Ramos (cell line): ENCODE data around the gene ACKR3.

Experiments
- in situ Hi-C: fragments of 300-500 bp; cut with MboI; formaldehyde crosslinking; loops from one replicate; pipeline ENCODE4 v1.14.3; 2022; ENCODE audit warnings: low sequenced_read_pairs; ENCODE audit not compliant: unreplicated experiment

The ACKR3 gene

DNA sequence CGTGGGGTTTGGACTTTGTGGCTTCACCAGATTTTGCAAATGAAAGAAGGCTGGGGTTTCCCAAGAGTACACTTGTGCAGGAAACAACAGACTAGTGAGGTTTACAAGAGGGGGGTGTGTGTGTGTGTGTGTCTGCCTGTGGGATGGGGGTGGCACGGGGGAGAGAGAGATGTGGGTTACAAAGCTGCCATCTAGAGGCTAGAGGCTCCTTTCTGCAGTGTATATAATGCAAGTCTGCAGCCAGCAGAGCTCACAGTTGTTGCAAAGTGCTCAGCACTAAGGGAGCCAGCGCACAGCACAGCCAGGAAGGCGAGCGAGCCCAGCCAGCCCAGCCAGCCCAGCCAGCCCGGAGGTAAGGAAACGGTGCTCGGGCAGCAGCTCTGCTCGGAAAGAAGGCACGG lies at the start of gene ACKR3:
Gene ACKR3 (plus strand): TSS at position 253 of the 401 bp plus-strand sequence. CDS start 10,641 bp downstream, outside the sequence.
- in situ Hi-C loops, result no loop called here

DNA sequence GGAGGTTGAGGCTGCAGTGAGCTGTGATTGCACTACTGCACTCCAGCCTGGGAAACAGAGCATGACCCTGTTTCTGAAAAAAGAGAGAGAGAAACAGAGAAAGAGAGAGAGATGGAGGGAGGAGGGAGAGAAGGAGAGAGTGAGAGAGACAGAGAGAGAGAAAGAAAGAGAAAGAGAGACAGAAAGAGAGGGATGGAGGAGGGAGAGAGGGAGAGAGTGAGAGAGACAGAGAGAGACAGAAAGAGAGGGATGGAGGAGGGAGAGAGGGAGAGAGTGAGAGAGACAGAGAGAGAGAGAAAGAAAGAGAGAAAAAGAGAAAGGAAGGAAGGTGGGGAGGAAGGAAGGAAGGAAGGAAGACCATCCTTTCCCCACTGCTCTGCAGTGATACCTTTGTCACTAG lies 48.1 kb upstream of the ACKR3 start:
- in situ Hi-C loops, result no loop called here

GRCh38 chr2:236523249-236523648 lies 46.4 kb upstream of the ACKR3 start:
- in situ Hi-C loops, result no loop called here

DNA sequence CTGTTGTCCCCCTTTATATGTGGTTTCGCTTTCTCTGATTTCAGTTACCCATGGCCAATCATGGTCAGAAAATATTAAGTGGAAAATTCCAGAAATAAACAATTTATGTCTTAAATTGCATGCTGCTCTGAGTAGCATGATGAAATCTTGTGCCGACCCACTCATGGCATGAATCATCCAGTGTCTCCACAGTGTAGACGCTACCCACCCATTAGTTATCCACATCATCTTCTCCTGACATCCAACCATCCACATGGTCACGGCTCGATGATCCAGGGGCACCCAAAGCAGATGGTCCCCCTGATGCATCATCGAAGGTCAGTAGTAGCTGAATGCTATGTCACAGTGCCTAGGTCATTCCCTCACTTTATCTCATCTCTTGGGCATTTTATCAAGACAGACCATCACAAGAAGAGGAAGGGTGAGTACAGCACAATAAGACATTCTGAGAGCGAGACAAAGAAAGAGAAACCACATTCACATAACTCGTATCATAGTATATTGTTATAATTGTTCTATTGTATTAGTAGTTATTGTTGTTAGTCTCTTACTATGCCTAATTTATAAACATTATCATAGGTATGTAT lies 44.1 kb upstream of the ACKR3 start:
- in situ Hi-C loops, result no loop called here

- in situ Hi-C loops, result no loop called here
These were observed 43.0 kb upstream of the ACKR3 start for GRCh38 chr2:236526455-236527158.

GRCh38 chr2:236527159-236527630 lies 42.4 kb upstream of the ACKR3 start:
- in situ Hi-C loops, result no loop called here

- in situ Hi-C loops, result no loop called here
These were observed 40.0 kb upstream of the ACKR3 start for GRCh38 chr2:236529606-236530005.

- in situ Hi-C loops, result no loop called here
These were observed 39.1 kb upstream of the ACKR3 start for GRCh38 chr2:236530512-236530911.

DNA sequence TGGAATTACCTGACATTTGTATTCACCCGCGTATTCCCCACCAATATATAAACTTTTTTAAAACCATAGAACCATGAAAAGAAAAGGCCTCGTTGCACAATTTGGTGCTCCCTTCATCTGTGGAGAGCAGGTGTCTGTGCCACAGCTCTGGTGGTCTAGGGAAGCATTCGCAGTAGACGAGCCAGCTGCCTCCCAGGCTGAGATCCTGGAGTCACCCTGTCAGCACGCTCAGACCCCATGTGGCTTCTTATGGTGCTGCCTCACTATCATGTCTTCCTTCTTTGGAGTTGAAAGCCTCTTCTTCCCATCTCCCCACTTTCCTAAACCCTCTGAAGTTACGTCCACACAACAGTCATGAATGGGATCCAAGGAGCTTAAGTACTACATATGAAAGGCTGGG lies 38.4 kb upstream of the ACKR3 start:
- in situ Hi-C loops, result no loop called here

GRCh38 chr2:236531996-236532395 lies 37.6 kb upstream of the ACKR3 start:
- in situ Hi-C loops, result no loop called here

DNA sequence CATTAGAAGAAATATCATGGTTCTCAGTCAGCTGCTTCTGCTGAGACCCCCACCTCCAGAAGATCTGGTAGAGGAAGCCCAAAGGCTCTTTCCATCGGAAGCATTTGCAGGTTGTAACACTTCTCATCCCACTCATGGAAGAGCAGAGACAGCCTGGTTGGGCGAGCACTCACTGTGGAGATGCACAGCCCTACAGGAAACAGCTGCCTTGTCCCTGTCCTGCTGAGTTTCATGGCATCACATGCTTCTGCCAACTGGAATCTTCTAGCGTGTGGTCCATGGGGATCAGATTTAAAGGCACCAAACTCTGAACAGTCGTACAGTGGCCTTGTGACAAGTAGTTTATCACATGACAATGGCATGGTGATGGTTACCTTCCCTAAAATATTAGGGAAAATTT lies 36.3 kb upstream of the ACKR3 start:
- in situ Hi-C loops, result no loop called here

DNA sequence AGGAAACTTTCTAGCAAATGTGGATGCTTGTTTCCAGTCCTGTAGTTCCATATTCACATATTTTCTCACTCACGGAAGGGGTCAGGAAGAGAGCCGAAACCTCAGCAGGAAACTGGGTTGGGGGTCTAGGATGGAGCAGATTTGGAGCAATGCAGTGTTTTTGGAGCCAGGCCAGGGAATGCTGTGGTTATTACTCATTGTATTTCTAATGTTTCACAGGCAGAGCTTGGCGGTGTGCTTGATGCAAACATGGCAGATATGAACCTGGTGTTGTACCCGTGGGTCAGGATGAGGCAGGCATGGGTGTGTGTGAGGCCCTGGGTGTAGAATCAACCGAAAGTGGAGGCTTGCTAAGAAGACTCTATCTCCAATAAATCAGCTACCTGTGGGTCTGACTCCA lies 34.6 kb upstream of the ACKR3 start:
- in situ Hi-C loops, result no loop called here

GRCh38 chr2:236536727-236537398 lies 32.8 kb upstream of the ACKR3 start:
- in situ Hi-C loops, result no loop called here

DNA sequence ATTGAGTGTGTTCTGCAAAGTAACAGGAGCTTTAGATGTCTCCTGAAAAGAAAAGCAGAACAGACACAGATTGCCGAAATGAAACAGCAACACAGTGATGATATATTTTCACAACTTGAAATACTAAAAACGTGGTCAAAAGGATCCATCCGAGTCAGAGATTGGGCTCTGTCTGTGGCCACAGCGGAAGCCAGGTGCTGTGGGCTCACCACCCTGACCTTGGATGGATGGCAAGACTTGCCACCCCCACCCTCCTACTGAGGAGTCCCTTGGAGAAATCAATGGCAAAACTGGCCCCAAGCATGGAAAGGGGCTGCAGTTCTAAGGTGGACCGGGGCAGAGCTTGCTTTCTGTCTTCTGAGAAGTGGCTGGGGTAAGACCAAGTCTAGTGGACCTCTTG lies 31.4 kb upstream of the ACKR3 start:
- in situ Hi-C loops, result no loop called here

- in situ Hi-C loops, result no loop called here
These were observed 28.5 kb upstream of the ACKR3 start for GRCh38 chr2:236541008-236541562.

DNA sequence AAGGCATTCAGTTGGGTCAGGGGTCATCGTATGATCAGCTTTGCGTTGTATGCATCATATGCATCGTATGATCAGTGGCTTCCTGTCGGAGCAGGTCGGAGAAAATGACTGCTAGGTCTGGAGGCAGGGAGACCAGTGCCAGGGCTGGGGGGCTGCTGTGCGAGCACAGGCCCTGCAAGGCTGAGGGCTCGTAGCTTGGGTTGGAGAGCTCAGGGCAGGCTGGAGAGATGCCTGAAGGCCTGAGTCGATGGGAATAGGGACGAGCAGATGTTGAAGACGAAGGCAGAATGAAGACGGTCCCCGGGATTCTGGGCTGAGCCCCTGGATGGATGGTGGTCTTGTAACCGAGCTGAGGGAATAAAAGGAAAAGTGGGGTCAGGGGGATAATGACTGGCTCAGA lies 25.3 kb upstream of the ACKR3 start:
- in situ Hi-C loops, result no loop called here

DNA sequence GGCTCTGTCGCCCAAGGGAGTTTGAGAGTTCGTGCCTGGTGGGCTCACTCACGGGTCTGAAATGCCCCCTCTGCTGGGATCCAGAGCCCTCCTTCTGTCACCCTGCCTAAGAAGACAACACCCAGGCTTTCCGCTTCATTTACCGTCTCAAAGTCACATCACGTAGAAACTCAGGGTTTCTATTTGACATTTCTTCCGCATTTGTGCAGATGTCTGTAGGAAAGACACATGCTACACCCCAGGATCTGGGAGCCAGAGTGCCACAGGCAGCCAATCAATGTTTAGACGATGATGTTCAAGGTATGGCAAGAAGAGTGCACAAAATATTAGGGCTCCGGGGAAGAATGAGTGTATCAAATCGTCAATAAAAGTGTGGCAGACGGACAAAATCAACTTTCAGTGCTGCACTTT lies 24.4 kb upstream of the ACKR3 start:
- in situ Hi-C loops, result no loop called here

- in situ Hi-C loops, result no loop called here
These were observed 23.7 kb upstream of the ACKR3 start for GRCh38 chr2:236545814-236546480.

DNA sequence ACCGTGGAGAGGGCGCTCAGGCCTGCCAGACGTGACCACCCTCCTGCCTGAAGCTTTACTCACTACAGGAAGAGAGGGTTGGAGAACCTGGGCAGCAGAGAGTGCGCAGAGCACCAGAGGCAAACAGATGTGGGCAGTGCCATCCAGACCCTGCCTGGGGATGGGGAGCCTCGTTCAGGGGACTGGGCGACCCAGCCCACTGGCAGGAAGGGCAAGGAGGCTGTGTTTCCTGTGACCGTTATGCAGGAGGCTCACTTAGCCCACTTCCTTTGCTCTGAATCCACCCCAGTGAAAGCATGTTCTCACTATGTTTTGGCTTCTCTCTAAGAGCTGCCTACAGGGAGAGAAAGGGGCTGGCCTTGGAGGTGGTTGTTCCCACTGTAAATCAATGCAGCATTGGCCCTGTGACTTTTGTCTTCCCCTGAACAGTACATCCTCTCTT lies 23.0 kb upstream of the ACKR3 start:
- in situ Hi-C loops, result no loop called here

DNA sequence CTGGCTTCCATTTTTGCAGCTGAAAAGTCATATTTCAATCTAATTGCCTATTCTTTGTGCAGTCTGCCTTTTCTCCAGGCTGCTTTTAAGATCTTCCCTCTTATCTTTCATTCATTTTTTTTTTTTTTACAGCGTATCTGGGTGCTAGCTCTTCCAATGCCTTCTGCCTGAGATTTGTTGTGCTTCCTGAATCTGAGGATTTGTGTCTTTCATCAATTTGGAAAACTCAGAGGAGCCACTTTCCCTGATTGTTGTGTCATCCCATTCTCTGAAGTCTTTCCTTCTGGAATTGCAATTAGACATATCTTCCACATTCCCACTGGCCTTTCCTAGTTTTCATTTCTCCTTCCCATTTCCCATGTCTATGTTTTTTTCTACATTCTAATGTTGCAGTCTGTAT lies 21.9 kb upstream of the ACKR3 start:
- in situ Hi-C loops, result no loop called here
